HepG2 (cell line): ENCODE data around the gene KCNH1. TPM values are rescaled to one million over a fixed set of nuclear protein-coding genes. Genes with fewer than 3 reads are reported as not detected.

Experiments used
- ATAC-seq: fragments of 200-7000 bp; cut with Tn5 transposase; 3 replicates; pipeline ENCODE4 v1.9.1; 2020; ENCODE audit warnings: mild to moderate bottlenecking, moderate library complexity
- BruUV-seq: library from RNA; stranded (reverse); fragments of 400-500 nt; replicated peaks from 2 replicates; lab custom pipeline; 2021; lab: Mats Ljungman, UMichigan
- CTCF ChIA-PET: fragments of 300-600 bp; formaldehyde crosslinking; extraction: SDS; loops from one replicate; lab custom pipeline; 2021; ENCODE audit warnings: low total read pairs, inconsistent platforms, low intra/inter-chr PET ratio; lab: Yijun Ruan, JAX
- POLR2A ChIA-PET: fragments of 350-600 bp; sonication (Branson Sonifier 250); formaldehyde crosslinking; loops from one replicate; lab custom pipeline; 2020; ENCODE audit warnings: antibody characterized with exemption, inconsistent platforms; lab: Yijun Ruan, JAX
- DNase-seq: peaks from one replicate; pipeline ENCODE4 v3.0.0-alpha.2; 2015; ENCODE audit warnings: low spot score
- FAIRE-seq: peaks from 3 replicates; lab custom pipeline; 2011; peaks lifted over from hg19 to GRCh38; lab: Jason Lieb, UNC
- H2AFZ ChIP-seq: one replicate; pipeline ENCODE4 v1.6.1; 2011; ENCODE audit warnings: low read length, inconsistent platforms
- H3K27ac ChIP-seq: fragments of 300-600 bp; 3 replicates; pipeline ENCODE4 v1.8.0; 2011; ENCODE audit warnings: mixed run types, mild to moderate bottlenecking, mixed read lengths, low read length, inconsistent platforms; ENCODE audit not compliant: insufficient read depth; ENCODE audit errors: extremely low read length
- H3K27me3 ChIP-seq, 2 experiments: fragments of 200-600 bp in 1 of 2; 2 replicates in 1 of 2; 3 replicates in 1 of 2; pipeline versions ENCODE4 v1.6.0 to v1.8.0; 2011; ENCODE audit warnings: low read length in 2 of 2, mild to moderate bottlenecking in 2 of 2, moderate library complexity in 2 of 2, inconsistent platforms in 1 of 2; ENCODE audit not compliant: insufficient read depth in 2 of 2, control insufficient read depth in 1 of 2
- H3K36me3 ChIP-seq, 2 experiments: fragments of 200-600 bp in 1 of 2; replicated peaks in 1 of 2; 2 replicates in 1 of 2; 3 replicates in 1 of 2; pipeline versions ENCODE4 v1.5.1 to v1.8.0; 2011; ENCODE audit warnings: low read length in 2 of 2, inconsistent platforms in 1 of 2; ENCODE audit not compliant: insufficient read depth in 2 of 2, control insufficient read depth in 1 of 2
- H3K4me1 ChIP-seq: 2 replicates; pipeline ENCODE4 v1.5.1; 2012; ENCODE audit warnings: low read length, inconsistent platforms; ENCODE audit not compliant: insufficient read depth
- H3K4me2 ChIP-seq: 2 replicates; pipeline ENCODE4 v1.6.0; 2011; ENCODE audit warnings: low read depth, low read length, inconsistent platforms
- H3K4me3 ChIP-seq, 3 experiments: fragments of 200-600 bp in 1 of 3; sonication (generic), shearing (Covaris generic) in 1 of 3; replicated peaks in 1 of 3; 2 replicates each; pipeline ENCODE4 v1.5.1; 2011 to 2016; ENCODE audit warnings: low read length in 3 of 3, inconsistent platforms in 2 of 3, low read depth in 2 of 3, mild to moderate bottlenecking in 2 of 3, control low read depth in 1 of 3, mixed read lengths in 1 of 3; ENCODE audit not compliant: insufficient read depth in 1 of 3
- H3K79me2 ChIP-seq: one replicate; pipeline ENCODE4 v1.6.1; 2011; ENCODE audit warnings: low read length, inconsistent platforms; ENCODE audit not compliant: insufficient read depth
- H3K9ac ChIP-seq: 2 replicates; pipeline ENCODE4 v1.6.0; 2011; ENCODE audit warnings: mild to moderate bottlenecking, low read depth, low read length, inconsistent platforms; ENCODE audit not compliant: insufficient read depth
- H3K9me3 ChIP-seq: 2 replicates; pipeline ENCODE4 v1.5.1; 2012; ENCODE audit warnings: mild to moderate bottlenecking, low read length
- H4K20me1 ChIP-seq: 2 replicates; pipeline ENCODE4 v1.6.0; 2011; ENCODE audit warnings: inconsistent platforms, mild to moderate bottlenecking, low read length, moderate library complexity; ENCODE audit not compliant: insufficient read depth
- ARNT ChIP-seq: fragments of 450-650 bp; IDR thresholded peaks from 2 replicates; pipeline ENCODE4 v1.6.1; 2017
- HHEX ChIP-seq: IDR thresholded peaks from 2 replicates; pipeline ENCODE4 v1.6.1; 2016; ENCODE audit warnings: control low read depth
- HINFP ChIP-seq: sonication (generic); formaldehyde crosslinking; IDR thresholded peaks from 2 replicates; pipeline ENCODE4 v1.4.0; 2020; ENCODE audit warnings: low read depth, mild to moderate bottlenecking, missing genetic modification reagents
- HNF4A ChIP-seq: sonication (generic); formaldehyde crosslinking; IDR thresholded peaks from 2 replicates; pipeline ENCODE4 v1.4.0; 2020; ENCODE audit warnings: missing genetic modification reagents
- MLLT10 ChIP-seq: sonication (generic); formaldehyde crosslinking; IDR thresholded peaks from 2 replicates; pipeline ENCODE4 v1.4.0; 2020; ENCODE audit warnings: missing genetic modification reagents
- NAIF1 ChIP-seq: sonication (generic); formaldehyde crosslinking; IDR thresholded peaks from 2 replicates; pipeline ENCODE4 v1.5.0; 2020; ENCODE audit warnings: mild to moderate bottlenecking, missing genetic modification reagents, borderline replicate concordance
- REL ChIP-seq: sonication (generic); formaldehyde crosslinking; conservative IDR thresholded peaks from 2 replicates; pipeline ENCODE4 v1.8.0; 2022; ENCODE audit warnings: mild to moderate bottlenecking, missing genetic modification reagents, moderate library complexity
- TRAFD1 ChIP-seq: sonication (generic); formaldehyde crosslinking; IDR thresholded peaks from 2 replicates; pipeline ENCODE4 v1.5.1; 2020; ENCODE audit warnings: missing genetic modification reagents, mild to moderate bottlenecking, borderline replicate concordance
- ZNF230 ChIP-seq: sonication (generic); formaldehyde crosslinking; IDR thresholded peaks from 2 replicates; pipeline ENCODE4 v1.4.0; 2020; ENCODE audit warnings: mild to moderate bottlenecking, missing genetic modification reagents
- ZNF850 ChIP-seq: sonication (generic); formaldehyde crosslinking; conservative IDR thresholded peaks from 2 replicates; pipeline ENCODE4 v1.9.0; 2021; ENCODE audit warnings: mild to moderate bottlenecking, missing genetic modification reagents
- WGBS: methylation state at CpG from one replicate; pipeline ENCODE4 v1.1.6; 2017; ENCODE audit warnings: low lambda C conversion rate; 5-methylcytosine and 5-hydroxymethylcytosine counted together
- in situ Hi-C: cut with HindIII; loops from 2 replicates; pipeline ENCODE4 v1.10.0; 2017; ENCODE audit warnings: low pct_unique_long_range_greater_than_20kb; ENCODE audit not compliant: extremely low pct_ligation_motif_present
- intact Hi-C: fragments of 100-400 bp; cut with micrococcal nuclease; formaldehyde crosslinking; loops from one replicate; pipeline ENCODE4 v1.10.0; 2022; ENCODE audit not compliant: unreplicated experiment
- polyA plus RNA-seq, 8 experiments: library from polyadenylated mRNA; depleted of rRNA in 3 of 8; stranded (reverse) in 7 of 8; unstranded in 1 of 8; fragments of >200 nt; fragmentation: Illumina TruSeq in 4 of 8; extraction: Trizol in 4 of 8; gene quantifications; 2 replicates each; pipeline versions ENCODE4 v1.2.1 to v1.2.3, GENCODE V29; 2011 to 2016; ENCODE audit warnings: low read depth in 4 of 8, missing spikeins in 1 of 8, mixed read lengths in 1 of 8; ENCODE audit not compliant: insufficient read depth in 1 of 8
- total RNA-seq, 5 experiments: library from RNA; depleted of rRNA; stranded (reverse); fragments of >200 nt; fragmentation: Illumina TruSeq; extraction: Trizol; gene quantifications; 2 replicates each; pipeline ENCODE4 v1.2.3, GENCODE V29; 2016; ENCODE audit warnings: low read depth in 1 of 5

The KCNH1 gene
- total and polyA plus RNA-seq, 2 of the 13 experiments (the other 11 are each of a cell fraction or from before 2014, with no cell fraction given) = not detected

GRCh38 chr1:210755991-210756659 is 377.8 kb downstream of the KCNH1 start:
- BruUV-seq = no TSS peak
- Histone ChIP-seq H2AFZ (no peak overlapping the region), H4K20me1 (no peaks in the 10 kb centered on the region), H3K27me3 (no peaks in the 10 kb centered on the region), H3K4me3 (no peak overlapping the region), H3K36me3 (no peaks in the 10 kb centered on the region), H3K4me2 (no peak overlapping the region), H3K27ac (no peak overlapping the region), H3K9me3 (peaks cover 8% of the 10 kb centered on the region; the same call in 1 of the 2 replicates), H3K4me1 (no peaks in the 10 kb centered on the region), H3K79me2 (no peaks in the 10 kb centered on the region), H3K9ac (no peak overlapping the region)
- ChIA-PET POLR2A (no interaction called here), CTCF (no interaction called here)
- FAIRE-seq (no peak), ATAC-seq (no peak), DNase-seq (no peak)
- 46% methylated on average over 4 of the region's 4 CpGs for WGBS
- in situ Hi-C loops (no loop called here), intact Hi-C loops (no loop called here)
- TF ChIP-seq NAIF1 (no peak), ZNF230 (CRISPR knock-in tag) (no peak), MLLT10 (no peak), ZNF850 (no peak), HNF4A (CRISPR knock-in tag) (no peak), HHEX (CRISPR knock-in tag) (no peak), ARNT (no peak), TRAFD1 (CRISPR knock-in tag) (no peak), HINFP (CRISPR knock-in tag) (no peak), REL (CRISPR knock-in tag) (no peak)
